COR-L47 (cell line): ENCODE measurements around the gene BOD1L1.

Source experiments
- DNase-seq: peaks from one replicate; lab custom pipeline; 2025; lab: John Stamatoyannopoulos, UW

BOD1L1 gene

DNA sequence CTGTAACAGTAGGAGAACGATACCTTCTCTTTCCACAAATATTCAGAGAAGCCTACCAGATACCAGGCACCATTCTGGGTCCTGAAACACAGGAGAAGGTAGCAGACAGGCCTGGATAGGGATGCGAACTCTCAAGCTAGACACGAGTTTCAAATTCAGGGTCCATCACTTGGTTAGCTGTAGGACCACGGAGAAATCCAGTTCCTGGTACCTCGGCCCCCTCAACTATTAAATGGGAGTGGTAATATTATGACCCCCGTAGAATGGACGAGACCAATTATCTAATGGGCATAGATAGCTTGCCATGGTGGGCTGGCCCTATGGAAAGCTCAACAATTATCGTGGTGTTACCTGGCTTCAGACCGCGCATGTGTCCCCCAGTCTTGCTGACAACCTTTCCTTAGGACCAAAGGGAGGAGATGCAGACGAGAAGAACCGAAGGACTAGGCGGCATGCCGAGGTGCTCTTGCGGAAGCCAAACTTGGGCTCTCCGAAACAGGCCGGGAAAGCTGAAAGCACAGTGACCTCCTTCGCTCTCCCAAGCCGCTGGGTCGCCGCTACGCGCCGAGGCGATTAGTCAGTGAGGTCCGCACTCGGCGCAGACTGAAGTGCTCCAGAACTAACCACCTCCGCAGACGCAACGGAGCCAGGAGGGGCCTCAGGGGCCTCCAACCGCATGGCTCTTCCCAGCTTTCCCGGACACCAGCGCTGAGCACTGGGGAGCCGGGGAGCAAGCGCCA, 102.9 kb downstream of the BOD1L1 start:
- DNase-seq = no peak

DNA sequence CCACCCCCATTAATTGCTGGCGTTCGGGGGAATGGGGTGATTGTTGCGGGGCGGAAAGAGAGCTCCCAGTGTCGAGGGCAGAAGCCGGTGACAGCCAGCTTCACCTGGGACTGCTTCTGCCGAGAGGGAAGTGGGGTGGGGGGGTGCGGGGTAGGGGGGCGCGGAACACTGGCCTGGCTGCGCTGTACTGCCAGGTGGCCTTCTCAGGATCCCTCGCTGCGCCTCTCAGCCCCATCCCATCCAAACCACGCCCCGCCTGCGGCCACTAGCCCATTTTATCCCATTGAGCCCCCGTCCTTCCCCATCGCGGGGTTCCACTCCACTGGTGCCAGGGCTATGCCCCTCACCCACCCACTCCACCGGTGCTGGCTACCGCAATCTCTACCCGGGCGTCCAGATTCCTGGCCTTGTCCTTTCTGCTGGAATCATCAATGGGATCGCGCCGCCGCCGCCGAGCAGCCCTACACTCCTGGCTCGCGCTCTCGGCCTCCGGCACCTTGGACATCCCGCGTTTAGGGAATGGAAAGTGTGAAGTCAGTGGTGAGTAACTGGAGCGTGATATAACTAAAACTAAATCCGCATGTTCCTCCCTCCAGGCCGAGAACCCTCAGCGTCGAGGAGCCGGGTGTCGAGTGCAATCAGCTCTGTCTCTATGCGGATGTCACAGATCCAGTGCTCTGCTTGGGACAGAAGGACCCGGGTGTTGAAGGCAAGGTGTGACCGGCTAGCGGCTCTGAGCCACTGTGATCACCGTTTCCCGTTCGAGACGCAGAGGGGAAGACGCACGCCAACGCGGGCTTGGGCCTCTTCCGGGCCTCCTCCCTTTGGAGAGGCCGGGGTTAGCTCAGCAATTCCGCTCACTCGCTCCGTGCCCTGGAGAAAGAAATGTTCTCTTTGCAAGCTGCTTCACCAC, 103.7 kb downstream of the BOD1L1 start:
- DNase-seq = no peak

- no peak for DNase-seq
Observed at GRCh38 chr4:13523105-13523477, 104.4 kb downstream of the BOD1L1 start.

DNA sequence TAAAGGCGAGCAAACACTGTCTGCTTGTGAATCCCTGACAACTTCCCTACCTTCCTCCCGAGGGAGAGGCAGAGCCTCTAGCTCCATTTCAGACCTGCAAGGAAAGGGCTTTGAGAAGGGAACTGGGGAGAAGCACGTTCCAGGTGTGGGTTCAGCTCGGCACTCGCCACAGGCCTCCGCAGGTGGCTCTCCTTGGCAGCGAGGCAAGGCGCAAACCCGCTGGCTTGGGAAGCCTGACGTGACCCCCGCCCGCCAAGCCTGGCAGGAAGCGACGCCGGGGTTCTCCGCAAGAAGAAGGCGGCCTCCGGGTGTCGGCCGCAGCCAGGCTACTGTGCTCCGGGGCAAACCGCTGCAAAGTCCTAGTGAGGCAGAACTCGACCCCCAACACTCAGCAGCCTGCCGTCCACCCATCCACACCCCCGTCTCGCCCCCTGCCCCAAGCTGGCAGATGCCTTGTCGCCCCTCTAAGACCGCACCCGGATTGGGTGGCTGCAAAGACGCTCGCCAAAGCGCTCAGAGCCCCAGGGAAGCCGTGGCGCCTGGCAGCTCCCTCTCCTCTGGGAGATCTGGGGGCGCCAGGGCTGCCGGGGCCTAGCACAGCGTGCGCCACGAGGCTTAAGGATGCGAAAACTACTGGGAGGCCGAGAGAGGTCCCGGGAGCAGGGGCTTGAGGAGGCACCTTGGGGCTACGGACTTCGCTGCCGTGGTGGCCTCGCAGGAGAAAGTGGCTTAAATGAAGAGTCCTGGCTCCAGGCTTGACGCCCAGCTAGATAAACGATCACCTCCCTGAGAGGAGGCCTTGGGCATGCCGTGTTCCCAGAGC, 105.0 kb downstream of the BOD1L1 start:
- no peak for DNase-seq

- DNase-seq = no peak
Observed at GRCh38 chr4:13521047-13521446, 106.5 kb downstream of the BOD1L1 start.
